HG03342 (cell line): ENCODE data around the gene DNAJB2.
"Not testable (repeated sequence)": the region's sequence is repeated elsewhere in the genome, so short reads cannot be mapped to it uniquely, and the experiment has no call there.

ENCODE experiments used
- ATAC-seq: cut with Tn5 transposase; IDR thresholded peaks from one replicate; pipeline ENCODE4 v1.9.1; 2021; ENCODE audit warnings: mild to moderate bottlenecking, moderate library complexity; ENCODE audit not compliant: unreplicated experiment

Gene DNAJB2

GRCh38 chr2:219254590-219255201 lies 24.5 kb upstream of the DNAJB2 start:
- ATAC-seq = peak; percentile 37

GRCh38 chr2:219258942-219259341 lies 20.2 kb upstream of the DNAJB2 start:
- not testable (repeated sequence) for ATAC-seq

- no peak for ATAC-seq
Observed at GRCh38 chr2:219261024-219261855, 17.9 kb upstream of the DNAJB2 start.

GRCh38 chr2:219266232-219266631 lies 12.9 kb upstream of the DNAJB2 start:
- no peak for ATAC-seq

- no peak for ATAC-seq
Observed at GRCh38 chr2:219266886-219267285, 12.3 kb upstream of the DNAJB2 start.

- ATAC-seq = no peak
Observed at GRCh38 chr2:219268294-219268693, 10.9 kb upstream of the DNAJB2 start.

- no peak for ATAC-seq
Observed at GRCh38 chr2:219269362-219270054, 9.7 kb upstream of the DNAJB2 start.

GRCh38 chr2:219270055-219270372 lies 9.2 kb upstream of the DNAJB2 start:
- no peak for ATAC-seq

- no peak for ATAC-seq
Observed at GRCh38 chr2:219271021-219271420, 8.1 kb upstream of the DNAJB2 start.

GRCh38 chr2:219272356-219272755 lies 6.8 kb upstream of the DNAJB2 start:
- no peak for ATAC-seq

GRCh38 chr2:219272995-219273394 lies 6.2 kb upstream of the DNAJB2 start:
- no peak for ATAC-seq

- no peak for ATAC-seq
Observed at GRCh38 chr2:219273937-219274336, 5.2 kb upstream of the DNAJB2 start.

- no peak for ATAC-seq
Observed at GRCh38 chr2:219274361-219274921, 4.7 kb upstream of the DNAJB2 start.

- ATAC-seq = no peak
Observed at GRCh38 chr2:219277703-219278654, 1.2 kb upstream of the DNAJB2 start.

GRCh38 chr2:219278655-219279150 lies 463 bp upstream of the DNAJB2 start:
- ATAC-seq = no peak

- ATAC-seq = no peak
Observed at GRCh38 chr2:219279916-219280516, 850 bp downstream of the DNAJB2 start.

- no peak for ATAC-seq
Observed at GRCh38 chr2:219280651-219281050, 1.5 kb downstream of the DNAJB2 start.

GRCh38 chr2:219281588-219281987 lies 2.4 kb downstream of the DNAJB2 start:
- no peak for ATAC-seq

GRCh38 chr2:219282375-219282774 lies 3.2 kb downstream of the DNAJB2 start:
- no peak for ATAC-seq
